ENCODE measurements around the gene SRC. TPM values are rescaled to one million over a fixed set of nuclear protein-coding genes. Genes with fewer than 3 reads are reported as not detected.

SRC gene
- total and polyA plus RNA-seq, 2 experiments from 2014 or later = 8.0 to 25.9 TPM

- Histone ChIP-seq H3K4me3 (no peak overlapping the region), H4K20me1 (replicated peaks; ENCODE audit: insufficient read depth) (no peaks in the 10 kb centered on the region), H3K36me3 (ENCODE audit: insufficient read depth) (no peaks in the 10 kb centered on the region), H3K9me2 (ENCODE audit: insufficient read depth) (peaks cover 13% of the 10 kb centered on the region; the same call in 1 of the 2 replicates), H3K4me2 (no peak overlapping the region), H3K79me2 (replicated peaks; ENCODE audit: insufficient read depth) (no peaks in the 10 kb centered on the region), H2AFZ (no peak overlapping the region), H3K27me3 (ENCODE audit: insufficient read depth) (no peaks in the 10 kb centered on the region), H3F3A (replicated peaks; ENCODE audit: low read depth) (no peaks in the 10 kb centered on the region), H3K27ac (ENCODE audit: low read depth) (no peak overlapping the region), H3K4me1 (ENCODE audit: insufficient read depth) (peaks cover 14% of the 10 kb centered on the region)
- Mint-ChIP-seq H3K27ac (no peak overlapping the region), H3K27me3 (ENCODE audit: insufficient read depth, low read depth, poor library complexity) (peaks cover 9% of the 10 kb centered on the region), H3K4me3 (no peak overlapping the region), H3K4me1 (peaks cover 19% of the 10 kb centered on the region), H3K9me3 (no peaks in the 10 kb centered on the region), H3K36me3 (ENCODE audit: low read depth) (no peaks in the 10 kb centered on the region)
- DNase-seq (ENCODE audit: low spot score) (no peak), ATAC-seq (no peak)
- TF ChIP-seq ETS1 (IDR thresholded peaks at IDR 0.05) (no peak), JUNB (IDR thresholded peaks at IDR 0.05; ENCODE audit: unreplicated experiment) (no peak), STAT1 (IDR thresholded peaks at IDR 0.05; ENCODE audit: unreplicated experiment) (no peak), CREB1 (CRISPR knock-in tag; IDR thresholded peaks at IDR 0.05; ENCODE audit: low read depth) (no peak), CTCF (conservative IDR thresholded peaks at IDR 0.05; ENCODE audit: low read depth in 2 of 2) (no peak), POLR2AphosphoS5 (IDR thresholded peaks at IDR 0.05; ENCODE audit: low read depth) (no peak), ZNF114 (CRISPR knock-in tag; IDR thresholded peaks at IDR 0.05) (no peak), REST (IDR thresholded peaks at IDR 0.05; ENCODE audit: unreplicated experiment) (no peak), ZNF462 (CRISPR knock-in tag; IDR thresholded peaks at IDR 0.05) (no peak), ZNF331 (CRISPR knock-in tag; IDR thresholded peaks at IDR 0.05; ENCODE audit: low read depth) (no peak)
These were observed 80.2 kb downstream of the SRC start for GRCh38 chr20:37426106-37426505.
